Measurements from ENCODE around the gene OR5T2. TPM values are rescaled to one million over a fixed set of nuclear protein-coding genes. Genes with fewer than 3 reads are reported as not detected.
"Not testable (repeated sequence)": the region's sequence is repeated elsewhere in the genome, so short reads cannot be mapped to it uniquely, and the experiment has no call there.

OR5T2 gene
- total RNA-seq (2014; rRNA removed; shearing (Covaris generic); ENCODE audit: low replicate concordance): not detected in 2 replicates

DNA sequence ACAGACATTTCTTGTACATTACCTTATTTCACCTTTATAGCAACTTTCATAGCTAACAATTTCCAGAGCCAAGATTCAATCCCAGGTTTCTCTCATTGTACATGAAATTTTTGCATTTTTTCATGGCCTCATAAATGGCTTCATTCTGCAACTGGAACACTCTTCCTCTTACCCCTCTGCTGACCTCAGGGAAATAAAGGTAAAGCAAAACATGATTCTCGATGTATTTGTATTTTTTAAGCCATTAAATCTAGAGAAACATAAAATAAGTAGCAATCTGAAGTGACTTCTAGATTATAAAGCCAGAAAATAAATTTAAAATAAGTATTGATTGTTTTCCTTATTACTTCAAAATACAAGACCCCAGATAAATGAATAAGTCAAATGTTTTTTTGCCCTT is at the start of gene OR5T2:
TSS of gene OR5T2 (minus strand) at position 101 of the 400 bp plus-strand sequence. CDS start 1,193 bp downstream, outside the sequence.
- H3K4me3 ChIP-seq: no peak within 1 kb of the TSS
- no peaks in the 10 kb centered on the region for H3K27me3 ChIP-seq
- no peaks in the 10 kb centered on the region for H3K9me3 ChIP-seq
- no peak for DNase-seq
- H3K36me3 ChIP-seq: no peaks in the 10 kb centered on the region

GRCh38 chr11:56273854-56274253 is 39.8 kb upstream of the OR5T2 start, which contains the start of gene OR5T1:
Gene OR5T1 (plus strand): TSS chr11:56274154. CDS start chr11:56275639, 1,485 bp downstream.
- H3K27me3 ChIP-seq: no peaks in the 10 kb centered on the region
- no peak for DNase-seq
- no peak within 1 kb of the TSS for H3K4me3 ChIP-seq
- no peaks in the 10 kb centered on the region for H3K9me3 ChIP-seq
- no peaks in the 10 kb centered on the region for H3K36me3 ChIP-seq

DNA sequence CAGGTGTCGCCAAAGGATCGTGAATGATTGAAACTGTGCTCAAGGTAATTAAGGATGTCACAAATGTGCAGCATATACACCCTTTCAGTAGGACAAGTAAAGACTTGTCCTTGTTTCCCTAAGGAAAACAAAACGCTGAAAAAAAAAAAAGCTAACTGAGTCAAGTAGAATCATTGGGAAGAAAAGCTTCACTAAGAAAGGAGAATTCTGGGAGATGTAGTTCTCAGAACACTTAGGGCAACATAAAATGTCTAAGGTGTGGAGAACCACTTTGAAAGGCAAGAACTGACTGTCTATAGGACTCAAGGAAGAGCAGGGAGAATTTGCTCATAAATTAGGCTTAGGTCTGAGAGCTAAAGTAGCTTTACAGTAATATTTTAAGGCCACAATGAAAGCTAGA is 37.0 kb upstream of the OR5T2 start:
- Histone ChIP-seq H3K4me3 (no peak overlapping the region), H3K9me3 (no peaks in the 10 kb centered on the region), H3K27me3 (no peaks in the 10 kb centered on the region), H3K36me3 (no peaks in the 10 kb centered on the region)
- DNase-seq: no peak

DNA sequence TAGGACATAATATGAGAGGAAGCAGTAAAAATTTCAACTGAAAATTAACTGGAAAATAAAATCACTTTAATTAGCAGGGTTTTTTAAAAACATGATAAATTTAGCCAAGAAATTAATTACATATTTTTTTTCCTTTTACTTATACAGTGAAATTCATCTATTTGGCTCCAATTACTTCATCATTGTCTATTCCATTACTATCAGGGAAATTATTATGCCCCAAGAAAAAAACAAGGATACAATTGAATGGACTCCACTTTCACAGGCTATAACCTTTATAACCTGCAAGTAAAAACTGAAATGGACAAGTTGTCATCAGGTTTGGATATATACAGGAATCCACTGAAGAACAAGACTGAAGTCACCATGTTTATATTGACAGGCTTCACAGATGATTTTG is 17.9 kb upstream of the OR5T2 start, which contains the start of gene OR5T3:
TSS of gene OR5T3 (plus strand) at position 301 of the 400 bp plus-strand sequence. CDS start at position 301, 0 bp downstream.
- Histone ChIP-seq H3K36me3 (no peaks in the 10 kb centered on the region), H3K27me3 (no peaks in the 10 kb centered on the region), H3K4me3 (no peak within 1 kb of the TSS), H3K9me3 (no peaks in the 10 kb centered on the region)
- no peak for DNase-seq

DNA sequence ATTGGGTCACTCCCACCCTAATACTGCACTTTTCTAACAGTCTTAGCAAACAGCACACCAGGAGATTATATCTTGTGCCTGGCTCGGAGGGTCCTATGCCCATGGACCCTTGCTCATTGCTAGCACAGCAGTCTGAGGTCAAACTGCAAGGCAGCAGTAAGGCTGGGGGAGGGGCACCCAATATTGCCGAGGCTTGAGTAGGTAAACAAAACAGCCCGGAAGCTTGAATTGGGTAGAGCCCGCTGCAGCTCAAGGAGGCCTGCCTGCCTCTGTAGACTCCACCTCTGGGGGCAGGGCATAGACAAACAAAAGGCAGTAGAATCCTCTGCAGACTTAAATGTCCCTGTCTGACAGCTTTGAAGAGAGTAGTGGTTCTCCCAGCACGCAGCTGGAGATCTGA is 14.3 kb downstream of the OR5T2 start:
- not testable (repeated sequence) for H3K9me3 ChIP-seq, H3K36me3 ChIP-seq, DNase-seq

DNA sequence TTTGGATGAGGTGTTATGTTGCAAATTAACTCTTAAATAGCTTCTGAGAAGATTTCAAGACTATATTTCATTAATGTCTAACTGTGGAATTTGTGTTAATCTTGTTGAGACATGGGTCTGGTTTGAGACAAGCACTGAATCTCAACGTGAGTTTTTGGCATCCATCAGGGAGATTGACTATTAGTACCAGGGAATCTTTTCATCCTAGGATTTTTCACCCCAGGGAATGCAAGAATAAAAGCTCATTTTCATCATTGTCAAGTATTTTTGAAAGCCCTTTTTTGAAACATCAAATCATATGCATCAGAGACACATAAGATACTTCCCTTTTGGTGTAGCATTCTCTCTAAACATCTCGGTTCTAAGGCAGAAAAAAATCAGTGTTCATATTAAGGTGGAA is 19.5 kb downstream of the OR5T2 start:
- Histone ChIP-seq H3K36me3 (no peaks in the 10 kb centered on the region), H3K27me3 (no peaks in the 10 kb centered on the region), H3K4me3 (no peak overlapping the region), H3K9me3 (no peaks in the 10 kb centered on the region)
- no peak for DNase-seq

More for the DNA sequence above, 14.3 kb downstream of the OR5T2 start:
- H3K4me3 ChIP-seq, H3K27me3 ChIP-seq: not testable (repeated sequence)

DNA sequence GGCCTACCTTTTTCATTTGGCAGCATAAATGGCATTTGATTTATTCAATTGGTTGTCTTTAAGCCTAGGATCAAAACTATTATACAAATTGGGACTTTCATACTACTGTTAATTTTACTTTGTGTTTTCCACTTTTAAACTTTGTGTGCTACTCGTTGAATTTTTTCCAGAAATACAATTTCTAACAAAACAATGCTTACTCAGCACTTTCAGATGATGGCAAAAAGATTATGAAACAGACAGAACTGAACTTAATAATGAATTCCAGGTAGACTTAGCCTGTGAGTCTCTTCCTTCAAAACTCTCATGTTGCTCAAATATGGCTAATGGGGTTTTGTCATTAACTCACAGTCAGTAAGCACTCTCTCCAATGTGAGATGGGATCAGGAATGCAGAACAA is 26.3 kb downstream of the OR5T2 start:
- no peak overlapping the region for H3K4me3 ChIP-seq

GRCh38 chr11:56197367-56197766 is 36.7 kb downstream of the OR5T2 start:
- Histone ChIP-seq H3K4me3 (no peak overlapping the region), H3K36me3 (no peaks in the 10 kb centered on the region), H3K27me3 (no peaks in the 10 kb centered on the region), H3K9me3 (no peaks in the 10 kb centered on the region)
- no peak for DNase-seq

More for the DNA sequence above, 26.3 kb downstream of the OR5T2 start:
- Histone ChIP-seq H3K27me3 (no peaks in the 10 kb centered on the region; the same call in 1 of the 2 replicates), H3K36me3 (no peaks in the 10 kb centered on the region), H3K9me3 (no peaks in the 10 kb centered on the region)
- DNase-seq: no peak

- no peak for DNase-seq
- H3K9me3 ChIP-seq: no peaks in the 10 kb centered on the region
- no peaks in the 10 kb centered on the region for H3K36me3 ChIP-seq
- no peaks in the 10 kb centered on the region for H3K27me3 ChIP-seq
- no peak overlapping the region for H3K4me3 ChIP-seq
These were observed 37.4 kb downstream of the OR5T2 start for GRCh38 chr11:56196705-56197104.

DNA sequence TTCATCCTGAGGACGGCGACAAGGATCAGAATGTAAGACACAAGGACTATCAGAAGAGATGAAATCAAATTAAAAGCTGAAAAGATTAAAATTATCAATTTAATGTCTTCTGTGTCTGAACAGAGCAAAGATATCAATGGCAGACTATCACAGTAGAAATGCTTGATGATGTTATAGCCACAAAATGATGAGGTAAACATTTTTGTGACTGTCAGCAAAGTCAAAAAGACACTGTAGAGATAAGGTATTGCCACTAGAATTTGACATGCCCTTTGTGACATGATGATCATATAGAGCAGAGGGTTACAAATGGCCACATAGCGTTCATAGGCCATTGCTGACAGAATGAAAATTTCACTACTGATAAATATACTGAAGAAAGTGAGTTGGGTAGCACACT is 45.5 kb downstream of the OR5T2 start:
- H3K4me3 ChIP-seq: no peak overlapping the region

GRCh38 chr11:56183459-56183858 is 50.6 kb downstream of the OR5T2 start:
- no peak for DNase-seq
- Histone ChIP-seq H3K27me3 (no peaks in the 10 kb centered on the region), H3K36me3 (no peaks in the 10 kb centered on the region), H3K4me3 (no peak overlapping the region), H3K9me3 (peaks cover 2% of the 10 kb centered on the region; the same call in 1 of the 2 replicates)

More for the DNA sequence above, 45.5 kb downstream of the OR5T2 start:
- Histone ChIP-seq H3K27me3 (no peaks in the 10 kb centered on the region), H3K9me3 (no peaks in the 10 kb centered on the region), H3K36me3 (no peaks in the 10 kb centered on the region)
- DNase-seq: no peak

Other genes starting within 250 kb of the OR5T2 start
- not detected in 2 replicates for gene OR5F1, start 239.6 kb downstream of the OR5T2 start, total RNA-seq (2014; rRNA removed; shearing (Covaris generic); ENCODE audit: low replicate concordance)
- gene OR5AS1, start 206.6 kb downstream of the OR5T2 start, total RNA-seq (2014; rRNA removed; shearing (Covaris generic); ENCODE audit: low replicate concordance): not detected in 2 replicates
- not detected in 2 replicates for gene OR8I2, start 140.9 kb downstream of the OR5T2 start, total RNA-seq (2014; rRNA removed; shearing (Covaris generic); ENCODE audit: low replicate concordance)
- gene OR8H2, start 130.6 kb downstream of the OR5T2 start, total RNA-seq (2014; rRNA removed; shearing (Covaris generic); ENCODE audit: low replicate concordance): not detected in 2 replicates
- gene OR8H3, start 111.9 kb downstream of the OR5T2 start, total RNA-seq (2014; rRNA removed; shearing (Covaris generic); ENCODE audit: low replicate concordance): not detected in 2 replicates
- not detected in 2 replicates for gene OR8J3, start 94.1 kb downstream of the OR5T2 start, total RNA-seq (2014; rRNA removed; shearing (Covaris generic); ENCODE audit: low replicate concordance)
- not detected in 2 replicates for gene OR8K5, start 73.9 kb downstream of the OR5T2 start, total RNA-seq (2014; rRNA removed; shearing (Covaris generic); ENCODE audit: low replicate concordance)
- not detected in 2 replicates for gene OR5J2, start 57.6 kb downstream of the OR5T2 start, total RNA-seq (2014; rRNA removed; shearing (Covaris generic); ENCODE audit: low replicate concordance)
- gene OR5T3, start 18.0 kb upstream of the OR5T2 start, total RNA-seq (2014; rRNA removed; shearing (Covaris generic); ENCODE audit: low replicate concordance): not detected in 2 replicates
- gene OR5T1, start 39.9 kb upstream of the OR5T2 start, total RNA-seq (2014; rRNA removed; shearing (Covaris generic); ENCODE audit: low replicate concordance): not detected in 2 replicates
- not detected in 2 replicates for gene OR8H1, start 58.0 kb upstream of the OR5T2 start, total RNA-seq (2014; rRNA removed; shearing (Covaris generic); ENCODE audit: low replicate concordance)
- gene OR8K3, start 80.9 kb upstream of the OR5T2 start, total RNA-seq (2014; rRNA removed; shearing (Covaris generic); ENCODE audit: low replicate concordance): not detected in 2 replicates
- gene OR8K1, start 111.8 kb upstream of the OR5T2 start, total RNA-seq (2014; rRNA removed; shearing (Covaris generic); ENCODE audit: low replicate concordance): not detected in 2 replicates
- not detected in 2 replicates for gene OR8J1, start 120.0 kb upstream of the OR5T2 start, total RNA-seq (2014; rRNA removed; shearing (Covaris generic); ENCODE audit: low replicate concordance)
- gene OR8U1, start 141.4 kb upstream of the OR5T2 start, total RNA-seq (2014; rRNA removed; shearing (Covaris generic); ENCODE audit: low replicate concordance): not detected in 2 replicates
- gene OR5AL1, start 178.4 kb upstream of the OR5T2 start, total RNA-seq (2014; rRNA removed; shearing (Covaris generic); ENCODE audit: low replicate concordance): not detected in 2 replicates
- gene OR5M3, start 239.1 kb upstream of the OR5T2 start, total RNA-seq (2014; rRNA removed; shearing (Covaris generic); ENCODE audit: low replicate concordance): not detected in 2 replicates

All from MG63 (cell line).